Skeletal muscle cell (primary cell): ENCODE data around the gene MEX3D.

Experiments used
- DNase-seq: peaks from one replicate; pipeline ENCODE4 v3.0.0-alpha.2; 2010; ENCODE audit warnings: low read depth
- H3K4me3 ChIP-seq: 2 replicates; pipeline ENCODE4 v1.5.1; 2011; ENCODE audit warnings: low read depth, mild to moderate bottlenecking, control low read depth, low read length, moderate library complexity

Gene MEX3D

GRCh38 chr19:1568320-1569019 lies at the start of gene MEX3D:
Gene MEX3D, minus strand, starts transcription at chr19:1568325. Its CDS starts 267 bp downstream, at chr19:1568058.
- DNase-seq = no peak

GRCh38 chr19:1616875-1617274 lies 48.8 kb upstream of the MEX3D start:
- no peak overlapping the region for H3K4me3 ChIP-seq
- no peak for DNase-seq

More at GRCh38 chr19:1568320-1569019, at the start of gene MEX3D:
- H3K4me3 ChIP-seq = peak within 1 kb of the TSS; percentile 69

GRCh38 chr19:1616396-1616795 lies 48.3 kb upstream of the MEX3D start:
- DNase-seq = no peak
- no peak overlapping the region for H3K4me3 ChIP-seq

- no peak overlapping the region for H3K4me3 ChIP-seq
Measured at GRCh38 chr19:1615156-1615765, 47.1 kb upstream of the MEX3D start.

GRCh38 chr19:1613808-1614570 lies 45.9 kb upstream of the MEX3D start:
- DNase-seq = no peak
- H3K4me3 ChIP-seq = no peak overlapping the region

More at GRCh38 chr19:1615156-1615765, 47.1 kb upstream of the MEX3D start:
- DNase-seq = no peak

GRCh38 chr19:1613146-1613545 lies 45.0 kb upstream of the MEX3D start:
- no peak overlapping the region for H3K4me3 ChIP-seq
- no peak for DNase-seq

- no peak for DNase-seq
Measured at GRCh38 chr19:1612114-1613086, 44.3 kb upstream of the MEX3D start.

GRCh38 chr19:1611353-1611752 lies 43.2 kb upstream of the MEX3D start:
- DNase-seq = no peak
- H3K4me3 ChIP-seq = no peak overlapping the region

More at GRCh38 chr19:1612114-1613086, 44.3 kb upstream of the MEX3D start:
- no peak overlapping the region for H3K4me3 ChIP-seq

GRCh38 chr19:1610579-1610978 lies 42.5 kb upstream of the MEX3D start:
- DNase-seq = no peak
- no peak overlapping the region for H3K4me3 ChIP-seq

- no peak for DNase-seq
- H3K4me3 ChIP-seq = no peak overlapping the region
Measured at GRCh38 chr19:1609680-1610474, 41.8 kb upstream of the MEX3D start.

- DNase-seq = no peak
- no peak overlapping the region for H3K4me3 ChIP-seq
Measured at GRCh38 chr19:1609103-1609396, 40.9 kb upstream of the MEX3D start.

GRCh38 chr19:1608359-1609102 lies 40.4 kb upstream of the MEX3D start:
- no peak for DNase-seq
- no peak overlapping the region for H3K4me3 ChIP-seq

- no peak for DNase-seq
- H3K4me3 ChIP-seq = peak overlapping the region; percentile 97
Measured at GRCh38 chr19:1606138-1606651, 38.1 kb upstream of the MEX3D start.

- DNase-seq = peak; percentile 90
Measured at GRCh38 chr19:1605236-1606137, 37.4 kb upstream of the MEX3D start, which contains the start of gene UQCR11. Gene UQCR11, minus strand, starts transcription at chr19:1605462. Its CDS starts 53 bp downstream, at chr19:1605409.

GRCh38 chr19:1602091-1602707 lies 34.1 kb upstream of the MEX3D start:
- no peak overlapping the region for H3K4me3 ChIP-seq
- no peak for DNase-seq

More at GRCh38 chr19:1605236-1606137, 37.4 kb upstream of the MEX3D start, which contains the start of gene UQCR11:
- H3K4me3 ChIP-seq = peak within 1 kb of the TSS; percentile 97

- no peak for DNase-seq
- H3K4me3 ChIP-seq = no peak overlapping the region
Measured at GRCh38 chr19:1601613-1602064, 33.5 kb upstream of the MEX3D start.
